Stimulated activated CD4-positive, alpha-beta T cell treated with anti-CD3 and anti-CD28 coated beads, Interleukin-1b, Interleukin-23, amount 100 ng/mL, for 24 hours (primary cell): ENCODE data around the gene RPUSD2.

Experiments
- DNase-seq, 4 experiments: peaks; one replicate each; pipeline ENCODE4 v3.0.0-alpha.2; 2020; ENCODE audit warnings: low read depth in 4 of 4, low spot score in 1 of 4

The RPUSD2 gene

GRCh38 chr15:40569129-40569953 lies at the start of gene RPUSD2:
Gene RPUSD2 (plus strand): TSS chr15:40569299. CDS start chr15:40569338, 39 bp downstream.
- peak; percentile 82 to 91 (median 90) for DNase-seq

GRCh38 chr15:40523611-40524010 lies 45.5 kb upstream of the RPUSD2 start:
- DNase-seq: no peak

- no peak for DNase-seq
Observed at GRCh38 chr15:40525855-40526254, 43.2 kb upstream of the RPUSD2 start.

GRCh38 chr15:40528801-40529200 lies 40.3 kb upstream of the RPUSD2 start:
- no peak for DNase-seq

- no peak for DNase-seq
Observed at GRCh38 chr15:40533763-40534364, 35.2 kb upstream of the RPUSD2 start.

GRCh38 chr15:40534371-40534770 lies 34.7 kb upstream of the RPUSD2 start:
- no peak for DNase-seq

- DNase-seq: no peak
Observed at GRCh38 chr15:40536501-40536900, 32.6 kb upstream of the RPUSD2 start.

- DNase-seq: no peak
Observed at GRCh38 chr15:40538976-40539375, 30.1 kb upstream of the RPUSD2 start.

GRCh38 chr15:40543082-40543481 lies 26.0 kb upstream of the RPUSD2 start:
- no peak for DNase-seq

- no peak for DNase-seq
Observed at GRCh38 chr15:40543631-40544294, 25.3 kb upstream of the RPUSD2 start.

GRCh38 chr15:40545457-40545856 lies 23.6 kb upstream of the RPUSD2 start:
- DNase-seq: no peak

GRCh38 chr15:40548610-40549009 lies 20.5 kb upstream of the RPUSD2 start:
- DNase-seq: no peak

GRCh38 chr15:40549894-40550293 lies 19.2 kb upstream of the RPUSD2 start:
- DNase-seq: no peak

GRCh38 chr15:40550341-40551037 lies 18.6 kb upstream of the RPUSD2 start:
- no peak for DNase-seq

GRCh38 chr15:40554161-40554525 lies 15.0 kb upstream of the RPUSD2 start:
- DNase-seq: no peak

- DNase-seq: no peak
Observed at GRCh38 chr15:40555876-40556275, 13.2 kb upstream of the RPUSD2 start.

- DNase-seq: no peak
Observed at GRCh38 chr15:40558952-40559742, 10.0 kb upstream of the RPUSD2 start.

GRCh38 chr15:40562691-40563090 lies 6.4 kb upstream of the RPUSD2 start:
- DNase-seq: no peak

- DNase-seq: no peak
Observed at GRCh38 chr15:40563426-40563825, 5.7 kb upstream of the RPUSD2 start.

- peak; percentile 84 to 96 (median 87) for DNase-seq
Observed at GRCh38 chr15:40564591-40565332, 4.3 kb upstream of the RPUSD2 start, which contains the start of gene CCDC32. Gene CCDC32 (minus strand): TSS chr15:40565042. CDS start chr15:40563015, 2,027 bp downstream.
